HFFc6 (cell line): ENCODE measurements around the gene APBB3. TPM values are rescaled to one million over a fixed set of nuclear protein-coding genes. Genes with fewer than 3 reads are reported as not detected.

ENCODE experiments used
- DNase-seq: peaks from one replicate; pipeline ENCODE4 v3.0.0-alpha.2; 2018
- H3K27ac Mint-ChIP-seq: 2 replicates; pipeline ENCODE4 v1.8.0; 2020; ENCODE audit warnings: mild to moderate bottlenecking, mixed read lengths
- H3K27me3 Mint-ChIP-seq: 2 replicates; pipeline ENCODE4 v1.8.0; 2021; ENCODE audit warnings: mild to moderate bottlenecking, moderate library complexity, mixed read lengths; ENCODE audit not compliant: insufficient read depth
- H3K36me3 Mint-ChIP-seq: 2 replicates; pipeline ENCODE4 v1.8.0; 2021; ENCODE audit warnings: low read depth, mixed read lengths
- H3K4me1 Mint-ChIP-seq: 2 replicates; pipeline ENCODE4 v1.8.0; 2020; ENCODE audit warnings: low read depth, mixed read lengths
- H3K4me3 Mint-ChIP-seq: 2 replicates; pipeline ENCODE4 v1.8.0; 2020; ENCODE audit warnings: mild to moderate bottlenecking, moderate library complexity, mixed read lengths
- H3K9me3 Mint-ChIP-seq: 2 replicates; pipeline ENCODE4 v1.8.0; 2020; ENCODE audit warnings: mild to moderate bottlenecking, mixed read lengths
- total RNA-seq, 6 experiments: library from RNA; stranded (reverse); fragmentation: NEBNext Ultra II Directional; extraction: Animal tissue kit (Norgen Biotek cat#: 25700); gene quantifications; 2 replicates in 1 of 6; 3 replicates in 5 of 6; pipeline ENCODE4 v1.2.3, GENCODE V29; 2021
- TF ChIP-seq, protein P1 (sequence below): fragments of 200-600 bp; sonication (generic); IDR thresholded peaks from 2 replicates; pipeline ENCODE4 v1.5.0; 2021; ENCODE audit warnings: antibody characterized with exemption, mild to moderate bottlenecking

The APBB3 gene
- total RNA-seq, 6 experiments from 2014 or later, result 11.0 to 13.0 (median 11.7) TPM

DNA sequence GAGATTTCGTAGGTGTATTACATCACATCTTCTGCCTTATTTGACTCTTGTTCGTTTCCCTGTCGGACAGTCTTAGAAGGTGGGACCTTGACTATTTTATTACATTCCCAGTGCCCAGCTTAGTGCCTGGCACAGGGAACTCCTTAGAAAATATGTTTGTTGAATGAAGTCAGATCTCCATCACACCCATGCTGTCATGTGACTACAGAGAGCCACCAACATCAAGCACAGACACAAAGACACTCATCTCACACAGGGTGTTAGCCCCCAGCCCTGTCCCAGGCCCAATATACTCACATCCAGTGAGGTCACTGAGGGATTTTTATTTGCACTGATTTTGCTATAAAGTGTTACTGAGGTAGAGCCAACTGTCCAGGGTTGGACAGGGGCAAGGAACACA, 6.4 kb downstream of the APBB3 start:
- H3K27ac Mint-ChIP-seq, result peak overlapping the region; percentile 86
- peaks cover 2% of the 10 kb centered on the region; the same call in 1 of the 2 replicates for H3K27me3 Mint-ChIP-seq
- TF ChIP-seq, protein P1, sequence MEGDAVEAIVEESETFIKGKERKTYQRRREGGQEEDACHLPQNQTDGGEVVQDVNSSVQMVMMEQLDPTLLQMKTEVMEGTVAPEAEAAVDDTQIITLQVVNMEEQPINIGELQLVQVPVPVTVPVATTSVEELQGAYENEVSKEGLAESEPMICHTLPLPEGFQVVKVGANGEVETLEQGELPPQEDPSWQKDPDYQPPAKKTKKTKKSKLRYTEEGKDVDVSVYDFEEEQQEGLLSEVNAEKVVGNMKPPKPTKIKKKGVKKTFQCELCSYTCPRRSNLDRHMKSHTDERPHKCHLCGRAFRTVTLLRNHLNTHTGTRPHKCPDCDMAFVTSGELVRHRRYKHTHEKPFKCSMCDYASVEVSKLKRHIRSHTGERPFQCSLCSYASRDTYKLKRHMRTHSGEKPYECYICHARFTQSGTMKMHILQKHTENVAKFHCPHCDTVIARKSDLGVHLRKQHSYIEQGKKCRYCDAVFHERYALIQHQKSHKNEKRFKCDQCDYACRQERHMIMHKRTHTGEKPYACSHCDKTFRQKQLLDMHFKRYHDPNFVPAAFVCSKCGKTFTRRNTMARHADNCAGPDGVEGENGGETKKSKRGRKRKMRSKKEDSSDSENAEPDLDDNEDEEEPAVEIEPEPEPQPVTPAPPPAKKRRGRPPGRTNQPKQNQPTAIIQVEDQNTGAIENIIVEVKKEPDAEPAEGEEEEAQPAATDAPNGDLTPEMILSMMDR, result no peak
- H3K4me3 Mint-ChIP-seq, result peak overlapping the region; percentile 95
- peaks cover 47% of the 10 kb centered on the region for H3K4me1 Mint-ChIP-seq
- peaks cover 34% of the 10 kb centered on the region for H3K36me3 Mint-ChIP-seq
- H3K9me3 Mint-ChIP-seq, result no peaks in the 10 kb centered on the region
- no peak for DNase-seq

DNA sequence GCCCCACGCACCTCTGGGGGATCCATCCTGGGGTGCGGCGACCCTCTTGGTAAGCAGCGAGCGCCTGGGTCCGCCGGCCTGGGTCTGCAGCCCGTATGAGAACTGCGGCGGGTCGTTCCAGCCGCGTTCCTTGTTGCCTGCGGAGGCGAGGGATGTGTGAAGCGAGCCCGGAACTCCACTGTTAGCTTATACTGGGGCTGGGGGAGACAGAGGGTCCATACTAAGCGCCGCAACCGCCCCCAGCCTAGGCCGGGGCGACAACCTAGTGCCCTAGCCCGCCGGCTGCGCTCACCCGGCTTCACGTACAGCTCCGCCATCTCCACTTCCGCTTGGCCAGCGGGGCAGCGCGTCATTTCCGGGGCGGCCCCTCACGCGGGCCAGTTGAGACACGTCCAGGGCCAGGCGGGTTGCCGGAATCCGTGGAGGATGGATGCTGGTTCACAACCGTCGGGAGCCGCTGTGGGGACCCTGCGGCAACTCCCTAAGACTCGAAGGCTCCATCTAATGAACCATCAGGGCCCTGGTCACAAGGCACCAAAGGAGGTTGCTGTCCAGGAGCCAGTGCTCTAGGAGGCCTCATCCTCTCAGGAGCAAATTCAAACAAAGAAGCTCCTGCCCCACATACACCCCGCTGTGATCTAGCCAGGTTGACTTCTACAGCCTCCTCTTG, 7.1 kb downstream of the APBB3 start, which contains the start of gene SRA1:
TSS of gene SRA1 (minus strand) at position 338 of the 670 bp plus-strand sequence. CDS start at position 317, 21 bp downstream.
- Mint-ChIP-seq H3K36me3 (peaks cover 36% of the 10 kb centered on the region), H3K4me3 (peak within 1 kb of the TSS; percentile 95), H3K27me3 (peaks cover 2% of the 10 kb centered on the region; the same call in 1 of the 2 replicates), H3K27ac (peak within 1 kb of the TSS; percentile 86), H3K4me1 (peaks cover 50% of the 10 kb centered on the region), H3K9me3 (no peaks in the 10 kb centered on the region)
- DNase-seq, result peak; percentile 87
- TF ChIP-seq, protein P1, result 0 out of 2 replicates have a peak, but pooled peaks have one; percentile 21

DNA sequence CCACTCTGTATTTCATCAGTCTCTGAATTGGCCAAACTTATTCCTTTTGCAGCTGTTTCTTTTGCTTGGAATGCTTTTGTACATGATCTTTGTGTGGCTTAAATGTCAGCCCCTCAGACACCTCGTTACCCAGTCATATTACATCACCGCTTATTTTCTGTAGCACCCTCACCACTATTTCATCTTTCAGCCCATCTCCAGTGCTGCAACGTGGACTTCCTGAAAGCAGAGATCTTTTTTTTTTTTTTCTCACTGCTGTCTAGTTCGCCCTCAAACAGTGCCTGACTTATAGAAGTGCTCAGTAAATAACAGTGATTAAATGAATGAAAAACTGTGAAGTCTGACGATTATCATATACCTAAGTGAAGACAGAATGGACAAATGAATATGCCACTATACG, 8.0 kb downstream of the APBB3 start:
- H3K27me3 Mint-ChIP-seq, result peaks cover 2% of the 10 kb centered on the region; the same call in 1 of the 2 replicates
- H3K4me3 Mint-ChIP-seq, result peak overlapping the region; percentile 95
- TF ChIP-seq, protein P1, result no peak
- peaks cover 38% of the 10 kb centered on the region for H3K36me3 Mint-ChIP-seq
- peak overlapping the region; percentile 86 for H3K27ac Mint-ChIP-seq
- no peak for DNase-seq
- H3K4me1 Mint-ChIP-seq, result peaks cover 50% of the 10 kb centered on the region
- H3K9me3 Mint-ChIP-seq, result no peaks in the 10 kb centered on the region

DNA sequence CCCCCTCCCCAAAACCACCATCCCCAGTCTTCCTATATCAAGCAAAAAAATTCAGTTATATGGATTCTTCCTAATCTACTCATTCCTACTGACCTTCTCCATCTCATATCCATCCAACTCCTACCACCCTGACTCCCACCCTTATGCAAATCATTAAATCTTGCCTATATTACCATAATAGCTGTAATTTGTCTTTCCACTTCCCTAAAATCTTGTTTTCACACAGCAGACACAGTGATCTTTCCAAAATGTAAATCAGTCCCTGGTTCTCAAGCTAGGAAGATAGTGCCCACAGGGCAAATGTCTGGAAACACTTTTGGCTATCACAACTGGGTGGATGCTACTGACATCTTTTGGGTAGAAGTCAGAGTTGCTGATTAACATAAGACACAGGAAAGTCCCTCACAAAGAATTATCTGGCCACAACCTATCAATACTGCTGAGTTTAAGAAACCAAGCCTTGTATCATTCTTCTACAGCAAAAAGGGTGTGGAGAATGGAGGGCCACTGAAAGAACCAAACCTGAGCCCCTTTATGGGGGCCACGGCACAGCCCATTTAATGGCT, 8.6 kb downstream of the APBB3 start:
- Mint-ChIP-seq H3K4me1 (peaks cover 50% of the 10 kb centered on the region), H3K36me3 (peaks cover 44% of the 10 kb centered on the region), H3K27ac (peak overlapping the region; percentile 86), H3K27me3 (peaks cover 2% of the 10 kb centered on the region; the same call in 1 of the 2 replicates), H3K4me3 (peak overlapping the region; percentile 95), H3K9me3 (no peaks in the 10 kb centered on the region)
- DNase-seq, result no peak
- TF ChIP-seq, protein P1, result no peak

DNA sequence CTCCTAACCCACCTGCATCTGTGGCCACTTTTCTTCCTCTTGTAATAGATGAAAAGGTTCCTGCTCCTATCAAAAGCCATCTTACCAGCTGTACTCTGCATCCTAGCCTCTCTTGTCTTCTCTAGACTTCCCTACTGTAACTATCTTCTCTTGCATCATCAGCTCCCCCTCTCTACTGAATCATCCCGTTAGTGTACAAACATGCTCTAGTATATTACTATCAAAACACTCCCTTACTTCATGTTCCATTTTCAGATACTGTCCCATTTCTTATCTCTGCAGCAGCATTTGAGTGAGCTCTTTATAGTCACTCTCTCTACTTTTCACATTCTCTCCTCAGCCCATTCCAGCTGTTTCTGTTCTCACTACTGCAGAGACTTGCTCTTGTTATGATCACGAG, 9.9 kb downstream of the APBB3 start:
- Mint-ChIP-seq H3K36me3 (peaks cover 55% of the 10 kb centered on the region), H3K4me1 (peaks cover 58% of the 10 kb centered on the region), H3K27me3 (peaks cover 2% of the 10 kb centered on the region; the same call in 1 of the 2 replicates), H3K27ac (peak overlapping the region; percentile 73), H3K4me3 (peak overlapping the region; percentile 95), H3K9me3 (no peaks in the 10 kb centered on the region)
- TF ChIP-seq, protein P1, result no peak
- peak; percentile 66 for DNase-seq
